SK-N-SH treated with all-trans-retinoic acid at 6 μM for 48 hours (cell line): ENCODE measurements around the gene MYO15B.

Experiments
- CSDC2 ChIP-seq: fragments of 250-450 bp; sonication (Bioruptor Pico); IDR thresholded peaks from 2 replicates; pipeline ENCODE4 v1.5.0; 2020; ENCODE audit warnings: mild to moderate bottlenecking, moderate library complexity
- CSRNP3 ChIP-seq: fragments of 250-450 bp; sonication (Bioruptor Pico); IDR thresholded peaks from 2 replicates; pipeline ENCODE4 v1.5.1; 2021; ENCODE audit warnings: mild to moderate bottlenecking, moderate library complexity
- PATZ1 ChIP-seq: fragments of 250-450 bp; sonication (Bioruptor Pico); IDR thresholded peaks from 2 replicates; pipeline ENCODE4 v1.8.0; 2020; ENCODE audit warnings: mild to moderate bottlenecking, moderate library complexity, borderline replicate concordance
- RARB ChIP-seq: fragments of 250-450 bp; sonication (Bioruptor Pico); IDR thresholded peaks from 2 replicates; pipeline ENCODE4 v1.8.0; 2021; ENCODE audit warnings: mild to moderate bottlenecking, moderate library complexity
- ZFP30 ChIP-seq: fragments of 450-650 bp; formaldehyde crosslinking; IDR thresholded peaks from 2 replicates; pipeline ENCODE4 v1.5.0; 2022; ENCODE audit warnings: mild to moderate bottlenecking, moderate library complexity
- ZNF565 ChIP-seq: fragments of 450-650 bp; formaldehyde crosslinking; conservative IDR thresholded peaks from 2 replicates; pipeline ENCODE4 v1.5.0; 2020; ENCODE audit warnings: low read depth, mild to moderate bottlenecking, moderate library complexity

GRCh38 chr17:75571197-75571884, 16.3 kb upstream of the MYO15B start:
- TF ChIP-seq CSDC2 (CRISPR knock-in tag) (no peak), ZFP30 (no peak), RARB (CRISPR knock-in tag) (no peak), CSRNP3 (CRISPR knock-in tag) (no peak), PATZ1 (CRISPR knock-in tag) (no peak), ZNF565 (no peak)
